ENCODE results near the gene AUTS2.

AUTS2 gene

GRCh38 chr7:70615066-70615606, 1016.9 kb downstream of the AUTS2 start:
- Histone ChIP-seq H3K4me1 (ENCODE audit: insufficient read depth, low read length, poor library complexity, severe bottlenecking) (no peaks in the 10 kb centered on the region), H3K4me2 (ENCODE audit: low read depth, low read length, poor library complexity, severe bottlenecking) (no peak overlapping the region), H3K4me3 (ENCODE audit: low read length, poor library complexity, severe bottlenecking) (no peak overlapping the region), H4K20me1 (ENCODE audit: insufficient read depth, low read length, poor library complexity, severe bottlenecking) (no peaks in the 10 kb centered on the region), H3K9me3 (ENCODE audit: insufficient read depth, low read depth, low read length) (no peaks in the 10 kb centered on the region), H3K9ac (ENCODE audit: low read depth, low read length, poor library complexity, severe bottlenecking) (no peak overlapping the region), H3F3A (ENCODE audit: low read depth) (no peaks in the 10 kb centered on the region), H3K27me3 (ENCODE audit: insufficient read depth, low read length, poor library complexity, severe bottlenecking) (no peaks in the 10 kb centered on the region), H3K9me2 (replicated peaks; ENCODE audit: low read depth, low read length) (no peaks in the 10 kb centered on the region), H2AFZ (ENCODE audit: low read length) (no peak overlapping the region), H3K79me2 (ENCODE audit: insufficient read depth, low read length) (no peaks in the 10 kb centered on the region), H3K36me3 (ENCODE audit: insufficient read depth, low read length) (no peaks in the 10 kb centered on the region)
- TF ChIP-seq CTCF (conservative IDR thresholded peaks at IDR 0.05; ENCODE audit: low read length) (no peak), EZH2phosphoT487 (IDR thresholded peaks at IDR 0.05; ENCODE audit: borderline replicate concordance) (no peak)

DNA sequence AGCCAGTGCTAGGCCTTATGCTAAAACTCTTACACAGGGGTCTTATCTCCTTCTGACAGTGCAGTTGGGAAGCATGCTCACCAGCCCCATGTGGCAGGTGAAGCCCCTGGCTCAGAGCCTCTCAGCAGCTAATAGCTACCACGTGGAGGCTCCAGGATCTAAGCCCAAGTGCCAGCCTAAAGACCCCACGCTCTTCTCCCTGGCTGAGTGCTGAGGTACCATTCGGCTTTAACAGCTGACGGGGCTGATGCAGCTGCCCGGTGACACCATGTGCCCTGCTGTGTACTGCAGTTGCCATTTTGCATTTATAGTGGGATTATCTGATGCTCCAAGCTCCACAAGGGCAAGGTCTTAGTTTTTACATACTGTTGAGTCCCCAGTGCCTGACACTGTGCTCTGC, 1017.9 kb downstream of the AUTS2 start:
- Histone ChIP-seq H3K27me3 (ENCODE audit: insufficient read depth, low read length, poor library complexity, severe bottlenecking) (no peaks in the 10 kb centered on the region), H3K9ac (ENCODE audit: low read depth, low read length, poor library complexity, severe bottlenecking) (no peak overlapping the region), H3K9me2 (replicated peaks; ENCODE audit: low read depth, low read length) (no peaks in the 10 kb centered on the region), H3K4me3 (ENCODE audit: low read length, poor library complexity, severe bottlenecking) (no peak overlapping the region), H3F3A (ENCODE audit: low read depth) (no peaks in the 10 kb centered on the region), H2AFZ (ENCODE audit: low read length) (no peak overlapping the region), H3K79me2 (ENCODE audit: insufficient read depth, low read length) (no peaks in the 10 kb centered on the region), H4K20me1 (ENCODE audit: insufficient read depth, low read length, poor library complexity, severe bottlenecking) (no peaks in the 10 kb centered on the region), H3K9me3 (ENCODE audit: insufficient read depth, low read depth, low read length) (no peaks in the 10 kb centered on the region), H3K4me2 (ENCODE audit: low read depth, low read length, poor library complexity, severe bottlenecking) (no peak overlapping the region), H3K36me3 (ENCODE audit: insufficient read depth, low read length) (no peaks in the 10 kb centered on the region), H3K4me1 (ENCODE audit: insufficient read depth, low read length, poor library complexity, severe bottlenecking) (no peaks in the 10 kb centered on the region)
- TF ChIP-seq EZH2phosphoT487 (IDR thresholded peaks at IDR 0.05; ENCODE audit: borderline replicate concordance): no peak

DNA sequence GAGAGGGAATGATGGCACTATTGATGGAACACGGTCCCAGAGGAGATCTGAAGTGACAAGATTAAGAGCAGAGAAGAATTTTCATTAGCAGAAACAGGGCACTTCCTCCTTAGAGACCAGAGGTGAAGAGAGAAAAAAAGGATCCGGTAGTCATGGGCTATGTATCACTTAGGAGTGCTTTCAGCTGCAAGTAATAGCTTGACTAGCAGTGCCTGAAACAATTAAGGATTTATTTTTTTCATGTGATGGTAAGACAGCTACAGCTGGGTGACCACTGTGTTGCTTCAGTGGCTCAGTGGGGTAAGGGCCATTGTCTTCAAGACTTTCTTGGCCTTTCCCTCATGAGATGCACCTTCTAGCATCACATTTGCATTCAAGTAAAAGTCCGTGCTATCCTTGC, 1018.5 kb downstream of the AUTS2 start:
- Histone ChIP-seq H3K9me3 (ENCODE audit: insufficient read depth, low read depth, low read length) (no peaks in the 10 kb centered on the region), H3K4me2 (ENCODE audit: low read depth, low read length, poor library complexity, severe bottlenecking) (no peak overlapping the region), H3K36me3 (ENCODE audit: insufficient read depth, low read length) (no peaks in the 10 kb centered on the region), H3K9me2 (replicated peaks; ENCODE audit: low read depth, low read length) (no peaks in the 10 kb centered on the region), H3F3A (ENCODE audit: low read depth) (no peaks in the 10 kb centered on the region), H3K4me1 (ENCODE audit: insufficient read depth, low read length, poor library complexity, severe bottlenecking) (no peaks in the 10 kb centered on the region), H3K79me2 (ENCODE audit: insufficient read depth, low read length) (no peaks in the 10 kb centered on the region), H3K27me3 (ENCODE audit: insufficient read depth, low read length, poor library complexity, severe bottlenecking) (no peaks in the 10 kb centered on the region), H2AFZ (ENCODE audit: low read length) (no peak overlapping the region), H4K20me1 (ENCODE audit: insufficient read depth, low read length, poor library complexity, severe bottlenecking) (no peaks in the 10 kb centered on the region), H3K4me3 (ENCODE audit: low read length, poor library complexity, severe bottlenecking) (no peak overlapping the region), H3K9ac (ENCODE audit: low read depth, low read length, poor library complexity, severe bottlenecking) (no peak overlapping the region)
- TF ChIP-seq EZH2phosphoT487 (IDR thresholded peaks at IDR 0.05; ENCODE audit: borderline replicate concordance) (no peak), CTCF (conservative IDR thresholded peaks at IDR 0.05; ENCODE audit: low read length) (no peak)

- no peaks in the 10 kb centered on the region for H3K79me2 ChIP-seq (ENCODE audit: insufficient read depth, low read length)
- no peaks in the 10 kb centered on the region for H3K9me3 ChIP-seq (ENCODE audit: insufficient read depth, low read depth, low read length)
- no peaks in the 10 kb centered on the region for H3F3A ChIP-seq (ENCODE audit: low read depth)
- H4K20me1 ChIP-seq (ENCODE audit: insufficient read depth, low read length, poor library complexity, severe bottlenecking): no peaks in the 10 kb centered on the region
- H2AFZ ChIP-seq (ENCODE audit: low read length): no peak overlapping the region
- no peak overlapping the region for H3K9ac ChIP-seq (ENCODE audit: low read depth, low read length, poor library complexity, severe bottlenecking)
- no peak overlapping the region for H3K4me2 ChIP-seq (ENCODE audit: low read depth, low read length, poor library complexity, severe bottlenecking)
- TF ChIP-seq EZH2phosphoT487 (IDR thresholded peaks at IDR 0.05; ENCODE audit: borderline replicate concordance): no peak
- TF ChIP-seq CTCF (conservative IDR thresholded peaks at IDR 0.05; ENCODE audit: low read length): no peak
- no peaks in the 10 kb centered on the region for H3K36me3 ChIP-seq (ENCODE audit: insufficient read depth, low read length)
- no peaks in the 10 kb centered on the region for H3K27me3 ChIP-seq (ENCODE audit: insufficient read depth, low read length, poor library complexity, severe bottlenecking)
- no peaks in the 10 kb centered on the region for H3K9me2 ChIP-seq (replicated peaks; ENCODE audit: low read depth, low read length)
- no peaks in the 10 kb centered on the region for H3K4me1 ChIP-seq (ENCODE audit: insufficient read depth, low read length, poor library complexity, severe bottlenecking)
- no peak overlapping the region for H3K4me3 ChIP-seq (ENCODE audit: low read length, poor library complexity, severe bottlenecking)
Observed at GRCh38 chr7:70618020-70618551, 1019.8 kb downstream of the AUTS2 start.
